Measurements from ENCODE around the gene RNF168.
"Not testable (repeated sequence)": the region's sequence is repeated elsewhere in the genome, so short reads cannot be mapped to it uniquely, and the experiment has no call there.

Gene RNF168

DNA sequence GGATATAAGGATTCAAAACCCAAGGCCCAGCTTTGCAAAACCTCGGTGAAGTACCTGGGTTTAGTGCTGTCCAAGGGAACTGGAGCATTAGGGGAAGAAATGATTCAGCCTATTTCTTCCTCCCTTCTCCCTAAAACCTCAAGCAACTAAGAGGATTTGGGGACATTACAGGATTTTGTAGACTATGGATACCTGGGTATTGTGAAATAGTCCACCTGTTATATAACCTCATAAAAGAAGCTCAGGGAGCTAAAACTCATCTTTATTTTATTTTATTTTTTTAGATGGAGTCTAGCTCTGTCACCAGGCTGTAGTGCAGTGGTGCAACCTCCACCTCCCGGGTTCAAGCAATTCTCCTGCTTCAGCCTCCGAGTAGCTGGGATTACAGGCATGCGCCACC, 20.3 kb upstream of the RNF168 start:
- Mint-ChIP-seq H3K4me3 (no peak overlapping the region), H3K27ac (no peak overlapping the region), H3K9me3 (peaks cover 31 to 34% of the 10 kb centered on the region in 2 donors), H3K27me3 (no peaks in the 10 kb centered on the region), H3K4me1 (peaks cover 10% of the 10 kb centered on the region)
- no peak for ATAC-seq
- no peak for DNase-seq

DNA sequence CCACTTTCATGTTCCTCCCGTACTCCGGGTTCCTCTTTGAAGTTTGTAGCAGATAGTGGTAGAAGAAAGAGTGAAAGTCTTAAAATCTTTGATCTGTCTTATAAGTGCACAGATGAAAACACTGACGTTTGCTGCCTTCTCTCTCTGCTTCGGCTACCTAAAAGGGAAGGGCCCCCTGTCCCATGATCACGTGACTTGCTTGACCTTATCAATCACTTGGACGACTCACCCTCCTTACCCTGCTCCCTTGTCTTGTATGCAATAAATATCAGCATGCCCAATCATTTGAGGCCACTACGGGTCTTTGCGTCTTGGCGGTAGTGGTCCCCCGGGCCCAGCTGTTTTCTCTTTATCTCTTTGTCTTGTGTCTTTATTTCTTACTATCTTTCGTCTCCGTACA, 17.7 kb upstream of the RNF168 start:
- not testable (repeated sequence) for H3K27ac Mint-ChIP-seq, H3K4me3 Mint-ChIP-seq, H3K27me3 Mint-ChIP-seq, ATAC-seq, H3K4me1 Mint-ChIP-seq, DNase-seq
- H3K9me3 Mint-ChIP-seq: peaks cover 33 to 38% of the 10 kb centered on the region in 2 donors

DNA sequence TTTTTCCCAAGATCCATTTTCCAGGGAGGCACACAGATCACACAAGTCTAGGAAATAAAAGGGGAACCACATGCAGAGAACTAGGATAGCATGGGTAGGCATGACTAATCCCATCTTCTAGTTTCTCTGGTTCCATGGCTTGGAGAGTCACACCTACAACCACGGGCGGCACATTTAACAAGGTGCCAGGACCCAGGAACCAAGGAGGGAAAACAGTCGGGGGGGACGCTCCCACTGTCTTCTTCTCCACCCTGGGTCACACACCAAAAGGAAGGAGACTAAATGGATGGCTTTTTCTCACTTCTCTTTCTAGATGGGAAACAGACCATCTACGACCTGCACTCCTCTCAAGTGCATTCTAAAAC, 16.1 kb upstream of the RNF168 start:
- peaks cover 36 to 42% of the 10 kb centered on the region in 2 donors for H3K9me3 Mint-ChIP-seq
- H3K4me1 Mint-ChIP-seq: no peaks in the 10 kb centered on the region
- no peak overlapping the region for H3K27ac Mint-ChIP-seq
- H3K27me3 Mint-ChIP-seq: no peaks in the 10 kb centered on the region
- ATAC-seq (no peak), DNase-seq (peak in 1 of 2 donors; percentile 26)
- no peak overlapping the region for H3K4me3 Mint-ChIP-seq

DNA sequence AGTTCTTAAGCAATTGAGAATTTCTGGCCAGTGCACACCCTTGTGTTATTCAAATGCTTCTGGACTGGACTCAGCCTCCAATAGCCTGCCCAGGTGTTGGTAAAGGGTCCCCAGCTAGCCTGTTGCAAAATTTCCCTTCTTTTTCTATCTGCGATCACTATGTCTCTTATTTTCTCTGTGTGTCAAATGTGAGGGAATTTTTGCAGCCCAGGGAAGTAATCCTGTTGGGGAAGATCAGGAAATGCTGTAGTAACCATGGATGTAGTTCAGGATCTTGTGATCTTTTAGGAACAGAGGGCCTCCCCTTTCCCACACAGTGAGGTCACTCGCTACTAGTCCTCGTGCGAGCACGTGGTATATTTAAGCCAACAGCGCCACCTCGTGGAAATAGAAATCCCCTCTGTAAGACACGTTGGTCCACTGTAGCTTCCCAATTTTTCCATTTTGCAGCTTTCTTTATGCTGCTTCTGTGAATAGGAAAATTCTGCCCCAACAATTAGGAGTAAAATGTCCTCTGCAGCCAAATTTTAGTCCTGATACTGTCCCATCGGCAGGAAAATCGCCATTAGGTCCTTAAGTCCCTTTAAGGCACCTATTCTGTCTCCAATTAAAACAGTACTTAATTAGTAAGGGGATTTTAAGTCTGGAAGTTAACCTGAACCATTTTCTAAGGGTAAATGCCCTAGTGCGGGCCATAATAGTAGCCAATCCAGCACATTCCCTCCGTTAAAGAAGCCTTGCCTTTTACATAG, 15.6 kb upstream of the RNF168 start:
- DNase-seq (peak; percentile 50 to 60), ATAC-seq (peak; percentile 72)
- Mint-ChIP-seq H3K9me3 (peaks cover 37 to 42% of the 10 kb centered on the region in 2 donors), H3K27me3 (no peaks in the 10 kb centered on the region), H3K4me1 (no peaks in the 10 kb centered on the region), H3K27ac (no peak overlapping the region), H3K4me3 (no peak overlapping the region)

DNA sequence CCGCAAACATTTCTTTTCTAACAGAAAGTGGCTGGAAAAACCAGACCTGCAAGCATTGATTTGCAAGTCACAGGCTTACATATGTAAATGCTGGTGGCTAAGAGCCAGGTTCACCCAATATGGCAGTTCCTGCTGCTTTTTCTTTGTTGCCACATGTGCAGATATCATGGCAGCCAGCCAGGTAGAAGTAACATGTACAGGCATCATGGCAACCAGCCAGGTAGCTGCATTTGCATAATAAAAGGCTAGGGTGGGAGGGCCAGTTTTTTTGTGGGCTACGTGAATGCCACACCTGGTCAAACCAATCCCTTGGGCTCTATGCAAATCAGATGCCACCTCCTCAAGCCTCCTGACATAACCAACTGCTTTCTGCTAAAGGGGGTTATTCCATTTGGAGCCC, 14.4 kb upstream of the RNF168 start:
- DNase-seq (no peak), ATAC-seq (no peak)
- Mint-ChIP-seq H3K27ac (no peak overlapping the region), H3K4me3 (no peak overlapping the region), H3K4me1 (no peaks in the 10 kb centered on the region), H3K9me3 (peaks cover 41 to 42% of the 10 kb centered on the region in 2 donors), H3K27me3 (no peaks in the 10 kb centered on the region)

DNA sequence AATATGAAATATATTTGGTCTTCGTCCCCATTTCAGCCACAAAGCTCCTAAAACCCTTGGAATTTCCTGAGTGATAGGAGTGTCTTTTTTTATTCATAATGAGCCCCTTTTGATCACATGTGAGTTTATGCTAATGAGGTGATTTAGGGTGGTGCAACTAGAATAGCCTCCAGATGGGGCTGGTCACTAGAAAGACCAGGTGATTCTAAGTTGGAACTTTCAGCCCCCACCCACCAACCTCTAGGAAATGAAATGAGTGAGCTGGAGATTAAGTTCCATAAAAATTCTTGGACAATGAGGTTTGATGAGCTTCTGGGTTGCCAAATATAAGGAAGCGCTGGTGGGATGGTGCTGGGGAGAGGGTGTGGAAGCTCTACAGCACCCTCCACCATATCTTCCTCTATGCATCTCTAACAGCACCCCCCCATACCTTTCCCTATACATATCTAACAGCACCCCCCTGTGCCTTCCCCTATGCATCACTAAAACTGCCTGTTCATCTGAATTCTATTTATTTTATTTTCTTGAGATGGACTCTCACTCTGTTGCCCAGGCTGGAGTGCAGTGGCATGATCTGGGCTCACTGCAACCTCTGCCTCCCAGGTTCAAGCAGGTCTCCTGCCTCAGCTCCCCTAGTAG, 13.7 kb upstream of the RNF168 start:
- Mint-ChIP-seq H3K4me1 (peaks cover under 1% of the 10 kb centered on the region), H3K27ac (no peak overlapping the region), H3K9me3 (peaks cover 41 to 42% of the 10 kb centered on the region in 2 donors), H3K27me3 (no peaks in the 10 kb centered on the region), H3K4me3 (no peak overlapping the region)
- no peak for ATAC-seq
- DNase-seq: no peak

DNA sequence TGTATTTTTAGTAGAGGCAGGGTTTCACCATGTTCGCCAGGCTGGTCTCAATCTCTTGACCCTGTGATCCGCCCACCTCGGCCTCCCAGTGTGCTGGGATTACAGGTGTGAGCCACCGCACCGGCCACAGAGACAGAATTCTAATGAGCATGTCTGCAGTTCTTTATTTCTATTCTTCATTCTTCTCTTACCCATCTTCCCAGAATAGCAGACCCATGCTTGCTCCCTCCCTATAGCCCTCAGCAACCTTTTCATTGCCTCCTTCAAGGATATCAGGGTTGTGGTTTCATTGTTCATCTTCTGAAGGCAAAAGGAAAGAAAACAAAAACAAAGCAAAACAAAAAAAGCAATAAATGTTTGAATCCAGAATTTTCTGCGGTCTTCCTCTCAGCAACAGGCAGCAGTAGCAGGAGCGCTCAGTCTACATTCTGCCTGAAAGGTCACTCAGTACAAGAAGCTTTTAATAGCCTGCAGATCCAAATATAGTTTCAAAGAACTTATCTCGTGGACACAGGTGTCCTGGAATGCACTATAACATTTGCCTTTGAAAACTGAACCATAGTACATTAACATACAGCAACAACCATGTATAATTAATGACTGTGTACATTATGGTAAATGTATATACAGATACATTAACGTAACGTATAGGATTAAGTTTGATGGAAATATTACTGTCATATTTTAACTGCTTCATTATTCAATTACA, 11.5 kb upstream of the RNF168 start, which contains the start of gene SMCO1:
SMCO1 (minus strand) TSS at position 434 of the 709 bp plus-strand sequence; CDS start at position 297, 137 bp downstream.
- H3K9me3 Mint-ChIP-seq: peaks cover 20 to 22% of the 10 kb centered on the region in 2 donors
- H3K4me3 Mint-ChIP-seq: no peak within 1 kb of the TSS
- no peak for ATAC-seq
- no peak for DNase-seq
- H3K27me3 Mint-ChIP-seq: no peaks in the 10 kb centered on the region
- no peak within 1 kb of the TSS for H3K27ac Mint-ChIP-seq
- peaks cover 7% of the 10 kb centered on the region for H3K4me1 Mint-ChIP-seq

DNA sequence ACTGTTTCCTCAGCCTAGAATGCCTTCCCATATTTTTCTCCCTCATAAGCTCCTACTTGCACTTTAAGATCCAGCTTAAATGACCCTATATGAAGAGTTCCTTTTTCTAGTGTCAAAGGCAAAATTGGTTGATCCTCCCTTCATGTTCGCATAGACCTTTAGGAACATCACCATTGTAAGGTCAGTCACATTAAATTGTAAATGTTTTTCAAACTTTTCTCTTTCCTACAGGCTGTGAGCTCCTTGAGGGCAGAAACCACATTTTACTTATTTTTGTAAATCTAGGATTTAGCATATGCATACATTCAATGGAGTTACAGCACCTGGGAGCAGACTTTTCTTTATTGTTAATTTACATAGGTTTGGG, 10.8 kb upstream of the RNF168 start:
- Mint-ChIP-seq H3K9me3 (peaks cover 13 to 15% of the 10 kb centered on the region in 2 donors), H3K27ac (no peak overlapping the region), H3K27me3 (no peaks in the 10 kb centered on the region), H3K4me3 (no peak overlapping the region), H3K4me1 (peaks cover 7% of the 10 kb centered on the region)
- ATAC-seq (no peak), DNase-seq (no peak)

DNA sequence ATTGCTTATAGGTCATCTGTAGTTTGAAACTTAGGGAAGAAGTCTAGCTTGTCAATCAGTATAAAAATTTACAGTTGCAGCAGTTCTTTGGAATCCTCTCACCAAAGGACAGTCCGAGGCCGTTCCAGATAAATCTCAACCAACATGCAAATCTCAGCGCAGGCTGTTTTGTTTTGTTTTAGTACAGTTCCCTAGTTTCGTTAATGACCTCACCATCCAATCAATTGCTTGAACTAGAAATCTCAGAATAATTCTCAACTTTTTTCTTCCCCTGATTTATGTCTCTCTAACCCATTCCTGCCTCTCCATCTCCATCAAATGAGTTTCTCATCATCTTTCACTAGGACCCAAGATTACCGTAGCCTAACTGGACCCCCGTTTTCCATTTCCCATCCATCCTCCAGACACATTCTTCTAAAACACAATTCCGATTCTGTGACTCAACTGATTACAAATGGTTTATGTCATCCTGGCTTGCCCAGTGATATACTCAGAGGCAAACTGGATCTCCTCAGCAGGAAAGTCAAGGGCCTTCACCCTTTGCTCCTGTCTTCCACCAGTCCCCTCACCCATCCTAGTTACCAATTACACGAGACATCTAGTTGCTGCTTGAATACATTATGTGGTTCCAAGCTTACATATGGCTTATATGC, 10.3 kb upstream of the RNF168 start:
- no peak for ATAC-seq
- Mint-ChIP-seq H3K27me3 (no peaks in the 10 kb centered on the region), H3K4me1 (peaks cover 7% of the 10 kb centered on the region), H3K27ac (no peak overlapping the region), H3K4me3 (no peak overlapping the region), H3K9me3 (peaks cover 8 to 10% of the 10 kb centered on the region in 2 donors)
- no peak for DNase-seq

DNA sequence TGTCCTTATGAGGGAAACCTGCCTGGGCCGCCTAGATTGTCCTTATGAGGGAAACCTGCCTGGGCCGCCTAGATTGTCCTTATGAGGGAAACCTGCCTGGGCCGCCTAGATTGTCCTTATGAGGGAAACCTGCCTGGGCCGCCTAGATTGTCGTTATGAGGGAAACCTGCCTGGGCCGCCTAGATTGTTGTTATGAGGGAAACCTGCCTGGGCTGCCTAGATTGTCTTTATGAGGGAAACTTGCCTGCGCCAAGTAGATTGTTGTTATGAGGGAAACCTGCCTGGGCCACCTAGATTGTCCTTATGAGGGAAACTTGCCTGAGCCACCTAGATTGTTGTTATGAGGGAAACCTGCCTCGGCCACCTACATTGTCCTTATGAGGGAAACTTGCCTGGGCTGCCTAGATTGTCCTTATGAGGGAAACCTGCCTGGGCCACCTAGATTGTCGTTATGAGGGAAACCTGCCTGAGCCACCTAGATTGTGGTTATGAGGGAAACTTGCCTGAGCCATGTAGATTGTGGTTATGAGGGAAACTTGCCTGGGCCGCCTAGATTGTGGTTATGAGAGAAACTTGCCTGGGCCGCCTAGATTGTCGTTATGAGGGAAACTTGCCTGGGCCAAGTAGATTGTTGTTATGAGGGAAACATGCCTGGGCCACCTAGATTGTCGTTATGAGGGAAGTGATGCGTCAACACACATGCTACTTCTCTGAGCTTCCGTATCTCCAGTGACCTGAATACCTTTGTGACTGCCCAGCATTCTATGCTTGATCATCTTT, 8.3 kb upstream of the RNF168 start:
- H3K4me3 Mint-ChIP-seq: not testable (repeated sequence)

DNA sequence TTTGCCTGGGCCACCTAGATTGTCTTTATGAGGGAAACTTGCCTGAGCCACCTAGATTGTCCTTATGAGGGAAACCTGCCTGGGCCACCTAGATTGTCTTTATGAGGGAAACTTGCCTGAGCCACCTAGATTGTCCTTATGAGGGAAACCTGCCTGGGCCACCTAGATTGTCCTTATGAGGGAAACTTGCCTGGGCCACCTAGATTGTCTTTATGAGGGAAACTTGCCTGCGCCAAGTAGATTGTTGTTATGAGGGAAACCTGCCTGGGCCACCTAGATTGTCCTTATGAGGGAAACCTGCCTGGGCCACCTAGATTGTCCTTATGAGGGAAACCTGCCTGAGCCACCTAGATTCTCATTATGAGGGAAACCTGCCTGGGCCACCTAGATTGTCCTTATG, 7.5 kb upstream of the RNF168 start:
- not testable (repeated sequence) for DNase-seq, H3K27ac Mint-ChIP-seq, ATAC-seq, H3K4me1 Mint-ChIP-seq, H3K27me3 Mint-ChIP-seq, H3K4me3 Mint-ChIP-seq
- H3K9me3 Mint-ChIP-seq: peaks cover 13 to 15% of the 10 kb centered on the region in 2 donors

More for the DNA sequence above, 8.3 kb upstream of the RNF168 start:
- not testable (repeated sequence) for H3K27ac Mint-ChIP-seq, H3K27me3 Mint-ChIP-seq, H3K4me1 Mint-ChIP-seq, ATAC-seq
- peak in 1 of 2 donors; percentile 29 for DNase-seq
- peaks cover 10% of the 10 kb centered on the region in 2 donors for H3K9me3 Mint-ChIP-seq

DNA sequence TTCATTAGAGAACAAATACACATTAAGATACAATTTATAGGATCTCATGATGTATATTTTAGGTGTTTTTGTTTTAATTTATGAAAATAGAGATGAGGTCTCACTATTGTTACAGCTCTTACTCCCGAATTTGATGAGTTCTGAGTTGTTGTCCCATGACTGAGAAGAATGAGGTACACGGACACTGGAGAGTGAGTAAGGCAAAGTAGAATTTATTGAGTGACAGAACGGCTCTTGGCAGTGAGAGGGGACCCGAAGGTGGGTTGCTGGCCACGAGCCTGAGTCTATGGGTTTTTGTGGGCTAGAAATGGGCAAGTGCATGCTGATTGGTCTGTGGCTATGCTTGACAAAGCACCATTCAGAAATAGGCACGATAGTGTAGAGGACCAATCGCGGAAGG, 3.1 kb upstream of the RNF168 start:
- no peaks in the 10 kb centered on the region for H3K27me3 Mint-ChIP-seq
- H3K4me3 Mint-ChIP-seq: no peak overlapping the region
- no peak for ATAC-seq
- H3K9me3 Mint-ChIP-seq: peaks cover 14 to 17% of the 10 kb centered on the region in 2 donors
- DNase-seq: no peak
- peaks cover 10% of the 10 kb centered on the region for H3K4me1 Mint-ChIP-seq
- no peak overlapping the region for H3K27ac Mint-ChIP-seq

DNA sequence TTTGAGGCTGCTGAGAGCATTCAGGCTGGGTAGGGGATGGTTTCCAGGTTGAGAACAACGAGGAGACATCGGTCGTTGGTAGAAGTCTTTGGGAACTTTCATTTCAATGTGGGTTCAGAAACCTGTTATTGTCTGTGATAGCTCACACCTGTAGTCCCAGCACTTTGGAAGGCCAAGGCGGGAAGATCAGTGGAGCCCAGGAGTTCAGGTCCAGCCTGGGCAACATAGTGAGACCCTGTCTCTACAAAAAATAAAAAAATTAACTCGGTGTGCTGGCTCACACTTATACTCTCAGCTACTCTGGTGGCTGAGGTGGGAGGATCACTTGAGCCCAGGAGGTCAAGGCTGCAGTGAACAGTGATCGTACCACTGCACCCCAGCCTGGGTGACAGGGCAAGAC, 988 bp upstream of the RNF168 start:
- Mint-ChIP-seq H3K4me3 (no peak overlapping the region), H3K9me3 (peaks cover 14 to 17% of the 10 kb centered on the region in 2 donors), H3K27me3 (no peaks in the 10 kb centered on the region), H3K27ac (no peak overlapping the region), H3K4me1 (peaks cover 20% of the 10 kb centered on the region)
- no peak for DNase-seq
- ATAC-seq: no peak

DNA sequence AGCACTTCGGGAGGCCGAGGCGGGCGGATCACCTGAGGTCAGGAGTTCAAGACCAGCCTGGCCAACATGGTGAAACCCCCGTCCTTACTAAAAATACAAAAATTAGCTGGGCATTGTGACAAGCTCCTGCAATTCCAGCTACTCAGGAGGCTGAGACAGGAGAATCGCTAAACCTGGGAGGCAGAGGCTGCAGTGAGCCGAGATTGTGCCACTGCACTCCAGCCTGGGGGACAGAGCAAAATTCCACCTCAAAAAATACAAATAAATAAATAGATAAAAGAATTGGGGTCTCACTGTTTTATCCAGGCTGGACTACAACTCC, 470 bp upstream of the RNF168 start:
- not testable (repeated sequence) for H3K27me3 Mint-ChIP-seq, ATAC-seq, DNase-seq
- Mint-ChIP-seq H3K9me3 (peaks cover 14 to 17% of the 10 kb centered on the region in 2 donors), H3K4me3 (peak overlapping the region; percentile 83 to 90), H3K4me1 (peaks cover 25% of the 10 kb centered on the region), H3K27ac (peak overlapping the region in 1 of 2 donors; percentile 73)

DNA sequence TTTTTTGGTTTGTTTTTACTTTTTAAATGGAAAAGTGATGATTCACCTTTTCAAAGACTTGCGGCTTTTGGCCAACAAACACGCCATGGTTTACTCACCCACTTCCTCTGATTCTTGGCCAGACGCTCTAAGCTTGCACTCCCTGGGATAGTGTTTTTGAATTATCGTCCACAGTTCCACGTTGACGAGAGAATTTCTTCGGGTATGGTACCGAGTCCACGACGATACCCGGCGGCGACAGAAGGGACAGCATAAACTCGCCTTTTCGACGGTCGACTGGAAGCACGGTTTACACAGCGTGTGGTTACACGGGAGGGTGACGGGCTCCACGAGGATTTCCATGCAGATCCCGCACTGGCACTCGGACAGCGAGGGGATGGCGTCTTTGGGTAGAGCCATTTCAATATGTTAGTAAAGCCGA, 783 bp downstream of the RNF168 start:
- ATAC-seq (peak; percentile 63), DNase-seq (peak; percentile 68 to 74)
- Mint-ChIP-seq H3K27ac (peak overlapping the region; percentile 98 to 99), H3K9me3 (peaks cover 14 to 17% of the 10 kb centered on the region in 2 donors), H3K27me3 (no peaks in the 10 kb centered on the region), H3K4me1 (peaks cover 35% of the 10 kb centered on the region), H3K4me3 (peak overlapping the region; percentile 83 to 90)

All from stimulated activated naive CD8-positive, alpha-beta T cell treated with anti-CD3 and anti-CD28 coated beads, Interleukin-15, amount 100 ng/mL, for 72 hours (primary cell).